Karpas-422 (cell line): ENCODE data around the gene MFNG. TPM values are rescaled to one million over a fixed set of nuclear protein-coding genes. Genes with fewer than 3 reads are reported as not detected.

Experiments used
- DNase-seq: peaks from one replicate; pipeline ENCODE4 v3.0.0-alpha.2; 2015
- H2AFZ ChIP-seq: fragments of 200-600 bp; sonication (generic); 2 replicates; pipeline ENCODE4 v1.6.1; 2014; ENCODE audit warnings: antibody characterized with exemption, low read length, mixed read lengths
- H3K27ac ChIP-seq: fragments of 200-600 bp; sonication (generic); 2 replicates; pipeline ENCODE4 v1.5.1; 2014; ENCODE audit warnings: mild to moderate bottlenecking, low read length, moderate library complexity
- H3K27me3 ChIP-seq: fragments of 200-600 bp; sonication (generic); 2 replicates; pipeline ENCODE4 v1.6.1; 2014; ENCODE audit warnings: low read length, mixed read lengths
- H3K36me3 ChIP-seq: fragments of 200-600 bp; sonication (generic); 2 replicates; pipeline ENCODE4 v1.6.1; 2014; ENCODE audit warnings: low read length, mixed read lengths; ENCODE audit not compliant: insufficient read depth
- H3K4me1 ChIP-seq: fragments of 200-600 bp; sonication (generic); 2 replicates; pipeline ENCODE4 v1.6.1; 2014; ENCODE audit warnings: mild to moderate bottlenecking, low read length, mixed read lengths
- H3K4me2 ChIP-seq: fragments of 200-600 bp; sonication (generic); 2 replicates; pipeline ENCODE4 v1.6.1; 2014; ENCODE audit warnings: low read length, low read depth, mild to moderate bottlenecking; ENCODE audit not compliant: poor library complexity, severe bottlenecking
- H3K4me3 ChIP-seq: fragments of 200-600 bp; sonication (generic); 2 replicates; pipeline ENCODE4 v1.5.1; 2014; ENCODE audit warnings: mild to moderate bottlenecking, antibody characterized with exemption, low read length, mixed read lengths
- H3K79me2 ChIP-seq: fragments of 200-600 bp; sonication (generic); 2 replicates; pipeline ENCODE4 v1.6.1; 2014; ENCODE audit warnings: mild to moderate bottlenecking, low read length, mixed read lengths
- H3K9ac ChIP-seq: fragments of 200-600 bp; sonication (generic); 2 replicates; pipeline ENCODE4 v1.6.0; 2014; ENCODE audit warnings: low read length
- H3K9me2 ChIP-seq: fragments of 200-600 bp; sonication (generic), shearing (Covaris generic); replicated peaks from 2 replicates; pipeline ENCODE4 v1.6.0; 2014; ENCODE audit warnings: mild to moderate bottlenecking, low read length, moderate library complexity; ENCODE audit not compliant: insufficient read depth
- H3K9me3 ChIP-seq: fragments of 300-700, 200-600 bp; sonication (generic); 2 replicates; pipeline ENCODE4 v1.6.1; 2014; ENCODE audit warnings: low read length, mixed read lengths
- H4K20me1 ChIP-seq: fragments of 200-600 bp; sonication (generic); 2 replicates; pipeline ENCODE4 v1.6.1; 2014; ENCODE audit warnings: mild to moderate bottlenecking, antibody characterized with exemption, low read length, low read depth; ENCODE audit not compliant: insufficient read depth
- total RNA-seq: library from RNA; depleted of rRNA; stranded (reverse); fragments of >200 nt; shearing (Covaris generic); gene quantifications from 2 replicates; pipeline ENCODE4 v1.2.3, GENCODE V29; 2014; ENCODE audit warnings: low replicate concordance

MFNG gene
- total RNA-seq, 1 experiment from 2014 or later = 105 TPM

DNA sequence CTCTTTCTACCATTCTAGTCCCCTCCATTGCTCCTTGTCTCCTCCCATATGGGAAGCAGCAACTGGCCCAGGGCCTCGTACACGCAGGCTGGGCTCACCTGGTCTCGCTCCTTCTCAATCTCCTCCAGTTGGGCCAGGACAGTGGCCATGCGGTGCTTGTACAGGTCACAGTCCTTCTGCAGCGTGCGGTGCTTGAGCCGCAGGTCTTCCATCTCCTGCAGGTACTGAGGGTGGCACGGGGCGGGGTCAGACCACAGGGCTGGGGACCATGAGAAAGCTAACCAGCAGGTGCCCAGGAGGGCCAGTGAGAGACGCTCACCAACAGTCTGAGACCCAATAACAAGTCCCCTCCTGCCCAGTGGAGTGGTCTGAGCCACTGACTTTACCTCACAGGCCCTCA, 21.5 kb upstream of the MFNG start:
- Histone ChIP-seq H3K9me3 (no peaks in the 10 kb centered on the region), H3K36me3 (no peaks in the 10 kb centered on the region), H3K9me2 (no peaks in the 10 kb centered on the region), H3K9ac (no peak overlapping the region), H2AFZ (no peak overlapping the region), H3K4me1 (peaks cover 25% of the 10 kb centered on the region), H4K20me1 (0 out of 2 replicates have a peak, but pooled peaks cover 5% of the 10 kb centered on the region), H3K4me2 (no peak overlapping the region), H3K27me3 (no peaks in the 10 kb centered on the region), H3K79me2 (no peaks in the 10 kb centered on the region), H3K4me3 (no peak overlapping the region), H3K27ac (no peak overlapping the region)
- no peak for DNase-seq

DNA sequence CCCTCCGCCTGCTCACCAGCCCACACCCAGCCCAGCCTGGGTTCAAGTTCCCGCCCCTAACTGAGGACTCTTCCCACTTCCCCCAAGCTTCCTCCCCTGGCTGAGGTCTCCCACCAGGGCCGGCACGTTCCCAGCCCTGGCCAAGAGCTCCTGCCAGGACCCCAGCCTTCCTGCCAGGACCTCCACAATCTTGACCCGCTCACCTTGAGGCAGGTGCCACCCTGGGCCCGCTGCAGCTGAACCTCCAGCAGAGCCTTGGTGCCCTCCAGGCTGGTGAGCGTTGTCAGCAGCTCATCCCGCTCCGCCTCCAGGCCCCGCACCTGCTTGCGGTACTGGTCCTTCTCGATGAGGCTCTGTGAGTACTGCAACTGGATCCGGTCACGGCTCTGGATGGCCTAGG, 19.8 kb upstream of the MFNG start:
- DNase-seq = no peak
- no peaks in the 10 kb centered on the region for H3K79me2 ChIP-seq
- H3K27ac ChIP-seq = peak overlapping the region; percentile 25; the same call in 1 of the 2 replicates
- H2AFZ ChIP-seq = no peak overlapping the region
- no peaks in the 10 kb centered on the region for H3K9me3 ChIP-seq
- peak overlapping the region; percentile 67 for H3K4me2 ChIP-seq
- H4K20me1 ChIP-seq = 0 out of 2 replicates have a peak, but pooled peaks cover 5% of the 10 kb centered on the region
- peak overlapping the region; percentile 44 for H3K9ac ChIP-seq
- H3K4me3 ChIP-seq = peak overlapping the region; percentile 56
- no peaks in the 10 kb centered on the region for H3K36me3 ChIP-seq
- no peaks in the 10 kb centered on the region for H3K27me3 ChIP-seq
- no peaks in the 10 kb centered on the region for H3K9me2 ChIP-seq
- H3K4me1 ChIP-seq = peaks cover 39% of the 10 kb centered on the region

- H3K9me3 ChIP-seq = no peaks in the 10 kb centered on the region
- no peaks in the 10 kb centered on the region for H3K79me2 ChIP-seq
- no peak overlapping the region for H2AFZ ChIP-seq
- H3K4me2 ChIP-seq = peak overlapping the region; percentile 67
- no peak overlapping the region; the same call in 1 of the 2 replicates for H3K27ac ChIP-seq
- peaks cover 39% of the 10 kb centered on the region for H3K4me1 ChIP-seq
- peak; percentile 90 for DNase-seq
- H3K9me2 ChIP-seq = no peaks in the 10 kb centered on the region
- no peak overlapping the region for H3K9ac ChIP-seq
- H3K4me3 ChIP-seq = peak overlapping the region; percentile 56; the same call in 1 of the 2 replicates
- H3K27me3 ChIP-seq = no peaks in the 10 kb centered on the region
- no peaks in the 10 kb centered on the region for H3K36me3 ChIP-seq
- H4K20me1 ChIP-seq = 0 out of 2 replicates have a peak, but pooled peaks cover 5% of the 10 kb centered on the region
These were observed 19.4 kb upstream of the MFNG start for GRCh38 chr22:37505565-37505964.

- no peaks in the 10 kb centered on the region for H3K9me3 ChIP-seq
- H3K36me3 ChIP-seq = no peaks in the 10 kb centered on the region
- H3K4me2 ChIP-seq = no peak overlapping the region
- no peaks in the 10 kb centered on the region for H3K9me2 ChIP-seq
- H4K20me1 ChIP-seq = 0 out of 2 replicates have a peak, but pooled peaks cover 5% of the 10 kb centered on the region
- DNase-seq = no peak
- peaks cover 41% of the 10 kb centered on the region for H3K4me1 ChIP-seq
- H3K27ac ChIP-seq = no peak overlapping the region
- no peaks in the 10 kb centered on the region for H3K27me3 ChIP-seq
- H3K9ac ChIP-seq = no peak overlapping the region
- no peak overlapping the region for H3K4me3 ChIP-seq
- no peaks in the 10 kb centered on the region for H3K79me2 ChIP-seq
- no peak overlapping the region for H2AFZ ChIP-seq
These were observed 18.8 kb upstream of the MFNG start for GRCh38 chr22:37504964-37505363.

DNA sequence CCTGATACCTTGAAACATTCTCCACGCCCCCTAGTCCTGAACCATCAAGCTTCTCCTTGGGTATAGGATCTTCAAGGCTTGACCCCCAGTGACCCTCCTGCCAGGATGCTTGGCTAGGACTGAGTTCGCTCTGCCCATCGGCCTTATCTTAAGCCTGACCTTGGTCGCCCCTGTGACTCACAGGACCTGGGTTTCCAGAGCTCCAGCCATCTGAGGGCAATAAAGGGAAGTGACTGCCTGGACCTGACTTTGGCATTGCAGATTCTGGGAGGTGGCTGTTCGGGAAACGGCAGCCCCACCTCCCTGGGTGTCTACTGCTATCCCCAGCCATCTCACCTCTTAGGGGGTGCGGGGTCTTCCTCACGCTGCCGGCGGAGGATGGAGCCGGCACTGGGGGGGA, 17.7 kb upstream of the MFNG start:
- no peak overlapping the region for H3K9ac ChIP-seq
- H2AFZ ChIP-seq = no peak overlapping the region
- no peaks in the 10 kb centered on the region for H3K9me2 ChIP-seq

GRCh38 chr22:37503183-37503683, 17.0 kb upstream of the MFNG start:
- H3K4me1 ChIP-seq = peaks cover 50% of the 10 kb centered on the region
- no peaks in the 10 kb centered on the region for H3K36me3 ChIP-seq
- no peak overlapping the region for H3K27ac ChIP-seq
- no peaks in the 10 kb centered on the region for H3K9me3 ChIP-seq
- no peak for DNase-seq
- no peaks in the 10 kb centered on the region for H3K79me2 ChIP-seq
- no peak overlapping the region for H3K4me3 ChIP-seq
- H2AFZ ChIP-seq = no peak overlapping the region
- H3K27me3 ChIP-seq = no peaks in the 10 kb centered on the region
- no peak overlapping the region for H3K4me2 ChIP-seq
- peaks cover 9% of the 10 kb centered on the region; the same call in 1 of the 2 replicates for H4K20me1 ChIP-seq
- no peak overlapping the region for H3K9ac ChIP-seq
- H3K9me2 ChIP-seq = no peaks in the 10 kb centered on the region

More for the DNA sequence above, 17.7 kb upstream of the MFNG start:
- H3K27me3 ChIP-seq = no peaks in the 10 kb centered on the region
- H4K20me1 ChIP-seq = 0 out of 2 replicates have a peak, but pooled peaks cover 8% of the 10 kb centered on the region
- no peak for DNase-seq
- H3K9me3 ChIP-seq = no peaks in the 10 kb centered on the region
- no peak overlapping the region for H3K27ac ChIP-seq
- H3K4me3 ChIP-seq = no peak overlapping the region
- no peaks in the 10 kb centered on the region for H3K36me3 ChIP-seq
- H3K4me1 ChIP-seq = peaks cover 46% of the 10 kb centered on the region
- H3K79me2 ChIP-seq = no peaks in the 10 kb centered on the region
- no peak overlapping the region for H3K4me2 ChIP-seq

- peak; percentile 63 for DNase-seq
- no peak overlapping the region for H3K4me2 ChIP-seq
- peaks cover 55% of the 10 kb centered on the region for H3K4me1 ChIP-seq
These were observed 16.4 kb upstream of the MFNG start for GRCh38 chr22:37502342-37503182.

DNA sequence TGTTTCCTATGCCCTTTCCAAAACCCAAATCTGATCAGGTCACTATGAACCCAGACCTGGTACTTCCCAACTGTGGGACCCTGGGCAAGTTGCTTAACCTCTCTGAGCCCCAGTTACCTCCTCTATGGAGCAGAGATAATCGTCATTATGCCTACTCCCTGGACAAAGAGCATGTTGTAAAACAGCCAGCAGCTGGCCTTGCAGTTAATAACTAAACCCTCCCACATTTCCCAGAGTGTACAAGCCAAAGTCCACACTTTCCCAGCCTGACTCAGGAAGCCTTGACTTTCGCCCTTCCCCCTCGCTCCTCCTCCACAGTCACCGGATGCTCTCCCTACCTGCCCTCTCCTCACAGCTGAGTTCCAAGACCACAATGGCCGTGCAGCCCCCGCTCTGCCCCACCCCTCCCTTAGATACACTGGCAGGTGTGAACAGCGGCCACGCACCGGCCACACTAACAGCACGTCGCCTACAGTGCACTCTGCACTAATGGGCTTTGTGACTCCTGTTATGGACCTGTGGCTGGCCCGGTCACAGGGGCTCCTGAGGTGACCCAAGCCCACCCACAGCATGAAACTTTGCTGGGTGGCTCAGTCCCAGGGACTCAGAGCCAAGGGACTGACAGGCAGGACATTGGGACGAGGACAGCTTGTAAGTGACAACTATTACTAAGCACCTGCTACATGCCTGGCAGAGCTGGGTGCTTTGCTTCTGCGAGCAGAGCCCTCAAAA, 15.6 kb upstream of the MFNG start:
- H3K4me2 ChIP-seq = no peak overlapping the region
- H3K9ac ChIP-seq = no peak overlapping the region
- H3K9me3 ChIP-seq = no peaks in the 10 kb centered on the region
- no peak overlapping the region for H3K27ac ChIP-seq
- H3K36me3 ChIP-seq = no peaks in the 10 kb centered on the region
- peaks cover 51% of the 10 kb centered on the region for H3K4me1 ChIP-seq
- no peak overlapping the region for H3K4me3 ChIP-seq
- no peaks in the 10 kb centered on the region for H3K79me2 ChIP-seq
- H4K20me1 ChIP-seq = peaks cover 9% of the 10 kb centered on the region; the same call in 1 of the 2 replicates
- no peaks in the 10 kb centered on the region for H3K9me2 ChIP-seq
- no peak overlapping the region for H2AFZ ChIP-seq
- DNase-seq = no peak
- H3K27me3 ChIP-seq = no peaks in the 10 kb centered on the region

More at GRCh38 chr22:37502342-37503182, 16.4 kb upstream of the MFNG start:
- H4K20me1 ChIP-seq = peaks cover 9% of the 10 kb centered on the region; the same call in 1 of the 2 replicates
- H3K9me2 ChIP-seq = no peaks in the 10 kb centered on the region
- H3K36me3 ChIP-seq = no peaks in the 10 kb centered on the region
- H3K27ac ChIP-seq = no peak overlapping the region
- no peak overlapping the region for H3K9ac ChIP-seq
- H2AFZ ChIP-seq = no peak overlapping the region
- H3K9me3 ChIP-seq = no peaks in the 10 kb centered on the region
- H3K27me3 ChIP-seq = no peaks in the 10 kb centered on the region
- no peaks in the 10 kb centered on the region for H3K79me2 ChIP-seq
- H3K4me3 ChIP-seq = no peak overlapping the region
